ENCODE results near the gene ARL4A. TPM values are rescaled to one million over a fixed set of nuclear protein-coding genes. Genes with fewer than 3 reads are reported as not detected.

The ARL4A gene
- total and polyA plus RNA-seq, 9 of the 15 experiments (the other 6 are each of a cell fraction or from before 2014, with no cell fraction given) = 118 to 688 (median 172) TPM

Small RNAs within 50 kb of the gene (small RNA-seq; reads per million reads assigned to genes)
- gene RF00264 = not detected

Other genes with a start within 250 kb of the ARL4A start
- 9.8 and 10.9 TPM in 2 replicates for gene SCIN, start 116.9 kb upstream of the ARL4A start, total RNA-seq (2014; rRNA removed)
- 14.7 and 17.2 TPM in 2 replicates for gene SCIN, start 116.9 kb upstream of the ARL4A start, total RNA-seq (2014; rRNA removed; fragmentation: Illumina TruSeq; extraction: Trizol)
- gene SCIN, start 116.9 kb upstream of the ARL4A start, total RNA-seq (2015; rRNA removed; fragmentation: Illumina TruSeq; extraction: Trizol) = 14.4 and 18.2 TPM in 2 replicates
- 9.7 and 10.6 TPM in 2 replicates for gene SCIN, start 116.9 kb upstream of the ARL4A start, total RNA-seq (2021)
- gene SCIN, start 116.9 kb upstream of the ARL4A start, polyA plus RNA-seq (2011; rRNA removed) = 0.67 and 1.0 TPM in 2 replicates
- 11.4 and 12.6 TPM in 2 replicates for gene SCIN, start 116.9 kb upstream of the ARL4A start, polyA plus RNA-seq (2014; fragmentation: Illumina TruSeq; extraction: Trizol)
- gene SCIN, start 116.9 kb upstream of the ARL4A start, polyA plus RNA-seq (2014; fragmentation: Nextera tagmentation; extraction: Ambion mirVana) = 10 to 100 TPM in 1 of 2 experiments, 1 to 10 TPM in 1; 4.5 to 10.4 TPM
- gene SCIN, start 116.9 kb upstream of the ARL4A start, polyA plus RNA-seq (2014; rRNA removed) = 10.3 and 10.9 TPM in 2 replicates